HepG2 (cell line): ENCODE data around the gene HSF4. TPM values are rescaled to one million over a fixed set of nuclear protein-coding genes. Genes with fewer than 3 reads are reported as not detected.
A peak's percentile ranks its signal among the peaks of the same experiment; 100 is the strongest.

Experiments
- AGO2 ChIP-seq: fragments of 200-400 bp; formaldehyde crosslinking; optimal IDR thresholded peaks from 2 replicates; pipeline ENCODE3; 2017; ENCODE audit warnings: mild to moderate bottlenecking, low read depth, low read length, moderate library complexity
- FLYWCH1 ChIP-seq: sonication (generic); formaldehyde crosslinking; IDR thresholded peaks from 2 replicates; pipeline ENCODE4 v1.8.1; 2023; ENCODE audit warnings: mild to moderate bottlenecking, missing genetic modification reagents
- NR2F6 ChIP-seq, 2 experiments: IDR thresholded peaks; 2 replicates each; pipeline ENCODE4 v1.6.1; 2016; ENCODE audit warnings: antibody characterized with exemption in 1 of 2, mild to moderate bottlenecking in 1 of 2
- NR3C1 ChIP-seq: sonication (generic); formaldehyde crosslinking; IDR thresholded peaks from 2 replicates; pipeline ENCODE4 v1.4.0; 2020; ENCODE audit warnings: missing genetic modification reagents
- PAF1 ChIP-seq: IDR thresholded peaks from 2 replicates; pipeline ENCODE4 v1.6.1; 2016; ENCODE audit warnings: missing genetic modification reagents, missing compliant biosample characterization
- POLR2A ChIP-seq, 2 experiments: IDR thresholded peaks; 2 replicates each; pipeline ENCODE4 v1.6.1; 2011; ENCODE audit warnings: low read depth in 2 of 2, low read length in 2 of 2, mild to moderate bottlenecking in 1 of 2, moderate library complexity in 1 of 2; ENCODE audit not compliant: insufficient read depth in 1 of 2
- RBM22 ChIP-seq: fragments of 200-400 bp; formaldehyde crosslinking; optimal IDR thresholded peaks from 2 replicates; pipeline ENCODE3; 2017; ENCODE audit warnings: mild to moderate bottlenecking, low read length, moderate library complexity
- STAG1 ChIP-seq: sonication (generic); formaldehyde crosslinking; IDR thresholded peaks from 2 replicates; pipeline ENCODE4 v1.4.0; 2020; ENCODE audit warnings: missing genetic modification reagents
- TCF7L2 ChIP-seq: IDR thresholded peaks from 2 replicates; pipeline ENCODE4 v1.6.1; 2011; ENCODE audit warnings: mild to moderate bottlenecking, low read depth, low read length, moderate library complexity
- ZNF737 ChIP-seq: sonication (generic); formaldehyde crosslinking; IDR thresholded peaks from 2 replicates; pipeline ENCODE4 v1.5.0; 2020; ENCODE audit warnings: missing genetic modification reagents, mild to moderate bottlenecking, borderline replicate concordance
- polyA plus RNA-seq, 8 experiments: library from polyadenylated mRNA; depleted of rRNA in 3 of 8; stranded (reverse) in 7 of 8; unstranded in 1 of 8; fragments of >200 nt; fragmentation: Illumina TruSeq in 4 of 8; extraction: Trizol in 4 of 8; gene quantifications; 2 replicates each; pipeline versions ENCODE4 v1.2.1 to v1.2.3, GENCODE V29; 2011 to 2016; ENCODE audit warnings: low read depth in 4 of 8, missing spikeins in 1 of 8, mixed read lengths in 1 of 8; ENCODE audit not compliant: insufficient read depth in 1 of 8
- total RNA-seq, 5 experiments: library from RNA; depleted of rRNA; stranded (reverse); fragments of >200 nt; fragmentation: Illumina TruSeq; extraction: Trizol; gene quantifications; 2 replicates each; pipeline ENCODE4 v1.2.3, GENCODE V29; 2016; ENCODE audit warnings: low read depth in 1 of 5
- TF ChIP-seq, protein P1 (sequence below): sonication (generic); formaldehyde crosslinking; IDR thresholded peaks from 2 replicates; pipeline ENCODE4 v1.4.0; 2020; ENCODE audit warnings: missing genetic modification reagents
- TF ChIP-seq, protein P2 (sequence below): sonication (generic); formaldehyde crosslinking; IDR thresholded peaks from 2 replicates; pipeline ENCODE4 v1.8.0; 2022; ENCODE audit warnings: mild to moderate bottlenecking, missing genetic modification reagents
- TF ChIP-seq, protein P3 (sequence below): IDR thresholded peaks from 2 replicates; pipeline ENCODE4 v1.6.1; 2016; ENCODE audit warnings: low read depth
- TF ChIP-seq, protein P4 (sequence below): sonication (generic); formaldehyde crosslinking; IDR thresholded peaks from 2 replicates; pipeline ENCODE4 v1.4.0; 2020; ENCODE audit warnings: missing genetic modification reagents
- TF ChIP-seq, protein P5 (sequence below): sonication (generic); formaldehyde crosslinking; IDR thresholded peaks from 2 replicates; pipeline ENCODE4 v1.4.0; 2020; ENCODE audit warnings: mild to moderate bottlenecking, missing genetic modification reagents, borderline replicate concordance

Gene HSF4
- total and polyA plus RNA-seq, 2 of the 13 experiments (the other 11 are each of a cell fraction or from before 2014, with no cell fraction given): 3.5 to 16.9 TPM

DNA sequence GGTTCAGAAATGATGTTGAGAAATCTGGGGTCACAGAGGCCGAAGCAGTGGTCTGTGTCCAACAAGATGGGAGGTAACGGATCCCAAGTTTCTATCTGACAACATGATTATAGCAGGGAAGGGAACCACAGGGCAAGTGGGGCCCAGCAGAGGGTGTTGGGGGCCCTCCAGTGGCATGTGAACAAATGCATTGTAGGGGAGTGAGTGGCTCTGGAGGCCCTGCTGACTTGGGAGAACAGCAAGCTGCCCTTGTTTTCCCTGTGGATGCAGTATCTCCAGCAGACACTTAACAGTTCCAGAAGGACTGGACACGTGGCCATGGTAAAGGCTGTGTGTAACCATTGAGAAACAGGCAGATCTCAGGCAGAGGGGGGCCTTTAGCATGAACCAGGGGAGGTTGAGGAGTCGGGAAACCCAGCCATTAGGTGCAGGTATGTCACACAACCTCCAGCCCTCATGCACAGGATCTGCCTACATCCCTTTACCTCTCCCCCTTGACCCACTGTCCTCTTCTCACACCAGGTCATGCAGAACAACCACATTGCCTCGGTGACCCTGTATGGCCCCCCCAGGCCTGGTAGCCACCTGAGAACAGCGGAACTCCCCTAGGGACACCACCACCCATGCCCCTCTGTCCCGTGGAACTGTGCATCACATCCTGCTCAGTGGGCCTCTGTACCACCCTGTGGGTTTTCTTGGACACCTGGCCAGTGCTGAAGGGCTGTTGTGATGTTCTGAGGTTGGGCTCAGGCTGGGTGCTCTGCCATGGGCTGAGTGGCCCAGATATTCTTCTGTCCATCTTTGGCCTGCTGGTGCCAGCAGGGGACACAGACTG lies 17.8 kb upstream of the HSF4 start (continued):
- TF ChIP-seq, protein P1, sequence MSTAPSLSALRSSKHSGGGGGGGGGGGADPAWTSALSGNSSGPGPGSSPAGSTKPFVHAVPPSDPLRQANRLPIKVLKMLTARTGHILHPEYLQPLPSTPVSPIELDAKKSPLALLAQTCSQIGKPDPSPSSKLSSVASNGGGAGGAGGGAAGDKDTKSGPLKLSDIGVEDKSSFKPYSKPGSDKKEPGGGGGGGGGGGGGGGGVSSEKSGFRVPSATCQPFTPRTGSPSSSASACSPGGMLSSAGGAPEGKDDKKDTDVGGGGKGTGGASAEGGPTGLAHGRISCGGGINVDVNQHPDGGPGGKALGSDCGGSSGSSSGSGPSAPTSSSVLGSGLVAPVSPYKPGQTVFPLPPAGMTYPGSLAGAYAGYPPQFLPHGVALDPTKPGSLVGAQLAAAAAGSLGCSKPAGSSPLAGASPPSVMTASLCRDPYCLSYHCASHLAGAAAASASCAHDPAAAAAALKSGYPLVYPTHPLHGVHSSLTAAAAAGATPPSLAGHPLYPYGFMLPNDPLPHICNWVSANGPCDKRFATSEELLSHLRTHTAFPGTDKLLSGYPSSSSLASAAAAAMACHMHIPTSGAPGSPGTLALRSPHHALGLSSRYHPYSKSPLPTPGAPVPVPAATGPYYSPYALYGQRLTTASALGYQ (CRISPR knock-in tag): no peak
- TF ChIP-seq RBM22 (peak; percentile 65), TCF7L2 (no peak), POLR2A (IDR thresholded peaks at IDR 0.05; ENCODE audit: insufficient read depth in 1 of 2, low read depth in 2 of 2, low read length in 2 of 2) (peak in 1 of 2 experiments; percentile 51; a peak in 1 of 4 replicates), ZNF737 (CRISPR knock-in tag) (no peak), NR3C1 (CRISPR knock-in tag) (no peak), STAG1 (CRISPR knock-in tag) (peak; percentile 55), NR2F6 (IDR thresholded peaks at IDR 0.05) (no peak), NR2F6 (CRISPR knock-in tag; IDR thresholded peaks at IDR 0.05) (no peak), PAF1 (CRISPR knock-in tag) (peak; percentile 4; the same call in 1 of the 2 replicates), AGO2 (peak; percentile 70), FLYWCH1 (CRISPR knock-in tag) (no peak)
- TF ChIP-seq, protein P2, sequence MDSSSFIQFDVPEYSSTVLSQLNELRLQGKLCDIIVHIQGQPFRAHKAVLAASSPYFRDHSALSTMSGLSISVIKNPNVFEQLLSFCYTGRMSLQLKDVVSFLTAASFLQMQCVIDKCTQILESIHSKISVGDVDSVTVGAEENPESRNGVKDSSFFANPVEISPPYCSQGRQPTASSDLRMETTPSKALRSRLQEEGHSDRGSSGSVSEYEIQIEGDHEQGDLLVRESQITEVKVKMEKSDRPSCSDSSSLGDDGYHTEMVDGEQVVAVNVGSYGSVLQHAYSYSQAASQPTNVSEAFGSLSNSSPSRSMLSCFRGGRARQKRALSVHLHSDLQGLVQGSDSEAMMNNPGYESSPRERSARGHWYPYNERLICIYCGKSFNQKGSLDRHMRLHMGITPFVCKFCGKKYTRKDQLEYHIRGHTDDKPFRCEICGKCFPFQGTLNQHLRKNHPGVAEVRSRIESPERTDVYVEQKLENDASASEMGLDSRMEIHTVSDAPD (CRISPR knock-in tag): no peak
- TF ChIP-seq, protein P3, sequence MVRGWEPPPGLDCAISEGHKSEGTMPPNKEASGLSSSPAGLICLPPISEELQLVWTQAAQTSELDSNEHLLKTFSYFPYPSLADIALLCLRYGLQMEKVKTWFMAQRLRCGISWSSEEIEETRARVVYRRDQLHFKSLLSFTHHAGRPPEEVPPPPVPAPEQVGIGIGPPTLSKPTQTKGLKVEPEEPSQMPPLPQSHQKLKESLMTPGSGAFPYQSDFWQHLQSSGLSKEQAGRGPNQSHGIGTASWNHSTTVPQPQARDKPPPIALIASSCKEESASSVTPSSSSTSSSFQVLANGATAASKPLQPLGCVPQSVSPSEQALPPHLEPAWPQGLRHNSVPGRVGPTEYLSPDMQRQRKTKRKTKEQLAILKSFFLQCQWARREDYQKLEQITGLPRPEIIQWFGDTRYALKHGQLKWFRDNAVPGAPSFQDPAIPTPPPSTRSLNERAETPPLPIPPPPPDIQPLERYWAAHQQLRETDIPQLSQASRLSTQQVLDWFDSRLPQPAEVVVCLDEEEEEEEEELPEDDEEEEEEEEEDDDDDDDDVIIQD (CRISPR knock-in tag): no peak
- TF ChIP-seq, protein P4, sequence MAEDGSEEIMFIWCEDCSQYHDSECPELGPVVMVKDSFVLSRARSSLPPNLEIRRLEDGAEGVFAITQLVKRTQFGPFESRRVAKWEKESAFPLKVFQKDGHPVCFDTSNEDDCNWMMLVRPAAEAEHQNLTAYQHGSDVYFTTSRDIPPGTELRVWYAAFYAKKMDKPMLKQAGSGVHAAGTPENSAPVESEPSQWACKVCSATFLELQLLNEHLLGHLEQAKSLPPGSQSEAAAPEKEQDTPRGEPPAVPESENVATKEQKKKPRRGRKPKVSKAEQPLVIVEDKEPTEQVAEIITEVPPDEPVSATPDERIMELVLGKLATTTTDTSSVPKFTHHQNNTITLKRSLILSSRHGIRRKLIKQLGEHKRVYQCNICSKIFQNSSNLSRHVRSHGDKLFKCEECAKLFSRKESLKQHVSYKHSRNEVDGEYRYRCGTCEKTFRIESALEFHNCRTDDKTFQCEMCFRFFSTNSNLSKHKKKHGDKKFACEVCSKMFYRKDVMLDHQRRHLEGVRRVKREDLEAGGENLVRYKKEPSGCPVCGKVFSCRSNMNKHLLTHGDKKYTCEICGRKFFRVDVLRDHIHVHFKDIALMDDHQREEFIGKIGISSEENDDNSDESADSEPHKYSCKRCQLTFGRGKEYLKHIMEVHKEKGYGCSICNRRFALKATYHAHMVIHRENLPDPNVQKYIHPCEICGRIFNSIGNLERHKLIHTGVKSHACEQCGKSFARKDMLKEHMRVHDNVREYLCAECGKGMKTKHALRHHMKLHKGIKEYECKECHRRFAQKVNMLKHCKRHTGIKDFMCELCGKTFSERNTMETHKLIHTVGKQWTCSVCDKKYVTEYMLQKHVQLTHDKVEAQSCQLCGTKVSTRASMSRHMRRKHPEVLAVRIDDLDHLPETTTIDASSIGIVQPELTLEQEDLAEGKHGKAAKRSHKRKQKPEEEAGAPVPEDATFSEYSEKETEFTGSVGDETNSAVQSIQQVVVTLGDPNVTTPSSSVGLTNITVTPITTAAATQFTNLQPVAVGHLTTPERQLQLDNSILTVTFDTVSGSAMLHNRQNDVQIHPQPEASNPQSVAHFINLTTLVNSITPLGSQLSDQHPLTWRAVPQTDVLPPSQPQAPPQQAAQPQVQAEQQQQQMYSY (CRISPR knock-in tag): no peak
- TF ChIP-seq, protein P5, sequence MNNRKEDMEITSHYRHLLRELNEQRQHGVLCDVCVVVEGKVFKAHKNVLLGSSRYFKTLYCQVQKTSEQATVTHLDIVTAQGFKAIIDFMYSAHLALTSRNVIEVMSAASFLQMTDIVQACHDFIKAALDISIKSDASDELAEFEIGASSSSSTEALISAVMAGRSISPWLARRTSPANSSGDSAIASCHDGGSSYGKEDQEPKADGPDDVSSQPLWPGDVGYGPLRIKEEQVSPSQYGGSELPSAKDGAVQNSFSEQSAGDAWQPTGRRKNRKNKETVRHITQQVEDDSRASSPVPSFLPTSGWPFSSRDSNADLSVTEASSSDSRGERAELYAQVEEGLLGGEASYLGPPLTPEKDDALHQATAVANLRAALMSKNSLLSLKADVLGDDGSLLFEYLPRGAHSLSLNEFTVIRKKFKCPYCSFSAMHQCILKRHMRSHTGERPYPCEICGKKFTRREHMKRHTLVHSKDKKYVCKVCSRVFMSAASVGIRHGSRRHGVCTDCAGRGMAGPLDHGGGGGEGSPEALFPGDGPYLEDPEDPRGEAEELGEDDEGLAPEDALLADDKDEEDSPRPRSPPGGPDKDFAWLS (CRISPR knock-in tag): no peak
